A673 (cell line): Measurements from ENCODE around the gene KIAA1191.

Source experiments
- EZH2 ChIP-seq: fragments of 200-600 bp; sonication (generic); IDR thresholded peaks from 2 replicates; pipeline ENCODE4 v1.6.1; 2017; ENCODE audit warnings: borderline replicate concordance, low read depth, mild to moderate bottlenecking, mixed read lengths, antibody characterized with exemption, low read length; ENCODE audit not compliant: poor library complexity, severe bottlenecking
- TF ChIP-seq, protein P1 (sequence below): fragments of 300-800, 200-600 bp; sonication (generic); conservative IDR thresholded peaks from 2 replicates; pipeline ENCODE4 v1.5.1; 2017; ENCODE audit warnings: low read depth, mild to moderate bottlenecking, antibody characterized with exemption, low read length, moderate library complexity, mixed read lengths

DNA sequence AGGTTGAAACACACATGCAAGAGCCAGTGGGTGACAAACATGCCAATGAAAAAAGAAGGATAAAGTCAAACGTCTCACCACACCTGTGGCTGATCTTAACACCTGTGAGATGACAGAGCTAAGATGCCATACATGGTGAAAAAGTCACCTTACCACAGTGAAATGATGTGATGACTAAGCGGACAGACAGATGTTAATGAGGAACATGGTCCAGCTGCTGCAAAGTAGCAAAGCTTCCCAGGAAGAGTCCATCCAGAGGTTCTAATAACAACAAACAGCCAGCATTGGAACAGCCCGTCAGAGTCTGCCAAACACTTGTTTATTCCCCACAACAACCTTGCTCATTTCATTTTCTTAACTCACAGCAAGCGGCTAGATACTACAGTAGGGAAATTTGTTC is 1.9 kb downstream of the KIAA1191 start:
- TF ChIP-seq EZH2 = no peak
- TF ChIP-seq, protein P1, sequence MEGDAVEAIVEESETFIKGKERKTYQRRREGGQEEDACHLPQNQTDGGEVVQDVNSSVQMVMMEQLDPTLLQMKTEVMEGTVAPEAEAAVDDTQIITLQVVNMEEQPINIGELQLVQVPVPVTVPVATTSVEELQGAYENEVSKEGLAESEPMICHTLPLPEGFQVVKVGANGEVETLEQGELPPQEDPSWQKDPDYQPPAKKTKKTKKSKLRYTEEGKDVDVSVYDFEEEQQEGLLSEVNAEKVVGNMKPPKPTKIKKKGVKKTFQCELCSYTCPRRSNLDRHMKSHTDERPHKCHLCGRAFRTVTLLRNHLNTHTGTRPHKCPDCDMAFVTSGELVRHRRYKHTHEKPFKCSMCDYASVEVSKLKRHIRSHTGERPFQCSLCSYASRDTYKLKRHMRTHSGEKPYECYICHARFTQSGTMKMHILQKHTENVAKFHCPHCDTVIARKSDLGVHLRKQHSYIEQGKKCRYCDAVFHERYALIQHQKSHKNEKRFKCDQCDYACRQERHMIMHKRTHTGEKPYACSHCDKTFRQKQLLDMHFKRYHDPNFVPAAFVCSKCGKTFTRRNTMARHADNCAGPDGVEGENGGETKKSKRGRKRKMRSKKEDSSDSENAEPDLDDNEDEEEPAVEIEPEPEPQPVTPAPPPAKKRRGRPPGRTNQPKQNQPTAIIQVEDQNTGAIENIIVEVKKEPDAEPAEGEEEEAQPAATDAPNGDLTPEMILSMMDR = no peak
